Panc1 (cell line): Measurements from ENCODE around the gene TAMALIN. TPM values are rescaled to one million over a fixed set of nuclear protein-coding genes. Genes with fewer than 3 reads are reported as not detected.

Source experiments
- ATAC-seq: fragments of 200-7000 bp; cut with Tn5 transposase; 2 replicates; pipeline ENCODE4 v1.9.1; 2020; ENCODE audit warnings: mild to moderate bottlenecking, moderate library complexity
- BruUV-seq: library from RNA; stranded (reverse); fragments of 400-500 nt; replicated peaks from 2 replicates; lab custom pipeline; 2021; lab: Mats Ljungman, UMichigan
- CTCF ChIA-PET: fragments of 300-600 bp; sonication (Branson Sonifier 250); formaldehyde crosslinking; loops from one replicate; lab custom pipeline; 2022; ENCODE audit warnings: antibody characterized with exemption; lab: Charles Lee
- POLR2A ChIA-PET: fragments of 300-600 bp; sonication (Branson Sonifier 250); formaldehyde crosslinking; loops from one replicate; lab custom pipeline; 2022; ENCODE audit warnings: antibody characterized with exemption; lab: Charles Lee
- DNase-seq: peaks from one replicate; pipeline ENCODE4 v3.0.0-alpha.2; 2010; ENCODE audit warnings: low read depth, low spot score
- H3K27ac ChIP-seq: 2 replicates; pipeline ENCODE4 v1.5.1; 2011; ENCODE audit warnings: mild to moderate bottlenecking, low read length, inconsistent platforms
- H3K27me3 ChIP-seq: fragments of 200-500 bp; sonication (Bioruptor generic); 2 replicates; pipeline ENCODE4 v1.6.0; 2014; ENCODE audit warnings: low read length, inconsistent platforms; ENCODE audit not compliant: control insufficient read depth, insufficient read depth
- H3K36me3 ChIP-seq: fragments of 200-500 bp; sonication (Bioruptor generic); 2 replicates; pipeline ENCODE4 v1.5.1; 2014; ENCODE audit warnings: inconsistent platforms, mild to moderate bottlenecking, low read length, moderate library complexity; ENCODE audit not compliant: control insufficient read depth, insufficient read depth
- H3K4me1 ChIP-seq: 2 replicates; pipeline ENCODE4 v1.5.1; 2011; ENCODE audit warnings: inconsistent platforms, mild to moderate bottlenecking, low read length, moderate library complexity; ENCODE audit not compliant: control insufficient read depth, insufficient read depth
- H3K4me3 ChIP-seq, 2 experiments: 2 replicates each; pipeline ENCODE4 v1.5.1; 2011 to 2012; ENCODE audit warnings: low read depth in 2 of 2, low read length in 2 of 2, mild to moderate bottlenecking in 2 of 2, inconsistent platforms in 1 of 2, moderate library complexity in 1 of 2
- H3K9me3 ChIP-seq: fragments of 200-500 bp; sonication (Bioruptor generic); 2 replicates; pipeline ENCODE4 v1.5.1; 2014; ENCODE audit warnings: low read depth, mild to moderate bottlenecking, inconsistent platforms, low read length, moderate library complexity; ENCODE audit not compliant: control insufficient read depth, insufficient read depth
- CTCF ChIP-seq: fragments of 450-650 bp; IDR thresholded peaks from 2 replicates; pipeline ENCODE4 v1.5.1; 2017; ENCODE audit warnings: mild to moderate bottlenecking
- POLR2AphosphoS5 ChIP-seq: IDR thresholded peaks from 2 replicates; pipeline ENCODE4 v1.6.1; 2012; ENCODE audit warnings: mild to moderate bottlenecking, low read depth, low read length, moderate library complexity
- REST ChIP-seq, 2 experiments: IDR thresholded peaks; 2 replicates each; pipeline ENCODE4 v1.6.1; 2011 to 2012; ENCODE audit warnings: low read depth in 2 of 2, control low read depth in 1 of 2, low read length in 1 of 2, mild to moderate bottlenecking in 1 of 2, moderate library complexity in 1 of 2; ENCODE audit not compliant: insufficient read depth in 1 of 2
- SIN3A ChIP-seq: IDR thresholded peaks from 2 replicates; pipeline ENCODE4 v1.6.1; 2012; ENCODE audit warnings: low read depth, mild to moderate bottlenecking, low read length, moderate library complexity, borderline replicate concordance; ENCODE audit not compliant: insufficient read depth
- TCF7L2 ChIP-seq: IDR thresholded peaks from 2 replicates; pipeline ENCODE4 v1.6.1; 2011; ENCODE audit warnings: mild to moderate bottlenecking, low read depth, low read length, inconsistent platforms
- in situ Hi-C: cut with HindIII; loops from 2 replicates; pipeline ENCODE4 v1.10.0; 2016; ENCODE audit warnings: low sequenced_read_pairs, low pct_unique_long_range_greater_than_20kb
- intact Hi-C: fragments of 100-400 bp; cut with micrococcal nuclease; formaldehyde crosslinking; loops from one replicate; pipeline ENCODE4 v1.10.0; 2022; ENCODE audit not compliant: unreplicated experiment
- total RNA-seq: library from RNA; stranded (reverse); gene quantifications from one replicate; pipeline ENCODE4 v1.2.1, GENCODE V29; 2021; ENCODE audit not compliant: unreplicated experiment

Gene TAMALIN
- total RNA-seq, 1 experiment from 2014 or later: 0.82 TPM

DNA sequence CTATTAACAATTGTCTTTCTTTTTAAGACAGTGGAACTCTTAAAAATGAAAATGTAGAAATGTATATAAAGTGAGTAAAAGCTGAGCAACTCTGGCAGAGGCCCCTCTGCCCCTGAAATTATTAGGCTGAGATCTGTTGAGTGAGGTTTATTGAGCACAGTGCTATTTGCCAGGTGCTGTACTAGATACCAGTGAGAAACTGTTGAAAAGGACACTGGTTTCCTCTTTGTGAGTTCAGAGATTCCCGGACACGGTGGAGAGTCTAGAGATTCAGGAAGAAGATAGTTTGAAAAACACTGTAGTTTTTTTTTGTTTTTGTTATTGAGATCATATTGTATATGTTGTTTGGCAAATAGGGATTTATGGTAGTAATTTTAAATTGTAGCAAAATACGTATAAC lies 44.0 kb upstream of the TAMALIN start:
- ATAC-seq (no peak), DNase-seq (no peak)
- peaks cover 25% of the 10 kb centered on the region for H3K4me1 ChIP-seq
- in situ Hi-C loops (no loop called here), intact Hi-C loops (no loop called here)
- TF ChIP-seq CTCF (no peak), TCF7L2 (no peak), SIN3A (no peak), REST (IDR thresholded peaks at IDR 0.05; ENCODE audit: insufficient read depth in 1 of 2, low read depth in 2 of 2, low read length in 1 of 2) (no peak), POLR2AphosphoS5 (no peak)
- CTCF ChIA-PET: interaction anchor here (0.5 to 1.0 kb wide), 2 partner anchors 8 to 9 kb away, joined by 5 to 7 read pairs; no protein-coding TSS in a partner anchor
- no peaks in the 10 kb centered on the region for H3K27me3 ChIP-seq
- no peak overlapping the region for H3K4me3 ChIP-seq
- H3K27ac ChIP-seq: peak overlapping the region; percentile 25; the same call in 1 of the 2 replicates
- H3K36me3 ChIP-seq: no peaks in the 10 kb centered on the region
- POLR2A ChIA-PET: interaction anchor here (0.6 to 0.8 kb wide), 2 partner anchors 41 to 748 kb away, joined by 3 to 4 read pairs; no protein-coding TSS in a partner anchor
- no TSS peak for BruUV-seq
- no peaks in the 10 kb centered on the region for H3K9me3 ChIP-seq

DNA sequence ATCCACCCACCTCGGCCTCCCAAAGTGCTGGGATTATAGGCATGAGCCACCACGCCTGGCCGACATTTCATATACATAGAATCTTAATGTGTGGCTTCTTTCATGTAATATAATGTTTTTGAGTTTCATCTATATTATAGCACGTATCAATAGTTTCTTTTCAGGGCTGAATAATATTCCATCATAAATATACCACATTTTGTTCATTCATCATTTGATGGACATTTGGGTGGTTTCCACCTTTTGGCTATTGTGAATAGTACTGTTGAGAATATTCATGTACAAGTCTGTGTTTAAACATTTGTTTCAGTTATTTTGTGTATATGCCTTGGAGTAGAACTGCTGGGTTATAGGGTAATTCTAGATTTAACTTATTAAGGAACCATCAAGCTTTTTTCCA lies 43.3 kb upstream of the TAMALIN start:
- Histone ChIP-seq H3K27me3 (no peaks in the 10 kb centered on the region), H3K36me3 (no peaks in the 10 kb centered on the region), H3K4me3 (no peak overlapping the region), H3K9me3 (no peaks in the 10 kb centered on the region), H3K4me1 (peaks cover 25% of the 10 kb centered on the region), H3K27ac (no peak overlapping the region)
- CTCF ChIA-PET: no interaction called here
- DNase-seq: no peak
- POLR2A ChIA-PET: no interaction called here
- no peak for ATAC-seq
- BruUV-seq: no TSS peak
- no peak for TF ChIP-seq SIN3A
- TF ChIP-seq CTCF: no peak
- TF ChIP-seq POLR2AphosphoS5: no peak
- no peak for TF ChIP-seq TCF7L2
- TF ChIP-seq REST (IDR thresholded peaks at IDR 0.05; ENCODE audit: insufficient read depth in 1 of 2, low read depth in 2 of 2, low read length in 1 of 2): no peak
- in situ Hi-C loops (no loop called here), intact Hi-C loops (no loop called here)
